Lung (tissue), 12 donors: Measurements from ENCODE around the gene TRPT1. TPM values are rescaled to one million over a fixed set of nuclear protein-coding genes. Genes with fewer than 3 reads are reported as not detected.

Experiments used
- ATAC-seq: fragments of 200-7000 bp; cut with Tn5 transposase; one replicate; pipeline ENCODE4 v1.9.1; 2020; ENCODE audit warnings: moderate number of reproducible peaks; ENCODE audit not compliant: insufficient read depth, low FRiP score
- DNase-seq, 3 donors: peaks; one replicate each; pipeline ENCODE4 v3.0.0-alpha.2; 2013 to 2017
- H3K27ac ChIP-seq, 2 donors: one replicate each; pipeline ENCODE4 v1.5.1; 2013; ENCODE audit warnings: mild to moderate bottlenecking in 2 of 2, moderate library complexity in 2 of 2, control low read depth in 1 of 2, inconsistent platforms in 1 of 2, low read depth in 1 of 2, low read length in 1 of 2
- H3K27me3 ChIP-seq, 3 donors: one replicate each; pipeline ENCODE4 v1.5.1; 2013; ENCODE audit warnings: low read length in 2 of 3; ENCODE audit not compliant: control insufficient read depth in 3 of 3, insufficient read depth in 3 of 3
- H3K36me3 ChIP-seq, 4 donors: one replicate each; pipeline ENCODE4 v1.5.1; 2013; ENCODE audit warnings: low read length in 4 of 4, mild to moderate bottlenecking in 1 of 4, moderate library complexity in 1 of 4; ENCODE audit not compliant: control insufficient read depth in 4 of 4, insufficient read depth in 4 of 4
- H3K4me1 ChIP-seq, 5 donors: one replicate each; pipeline ENCODE4 v1.5.1; 2013; ENCODE audit warnings: low read length in 5 of 5, mild to moderate bottlenecking in 2 of 5, moderate library complexity in 1 of 5; ENCODE audit not compliant: control insufficient read depth in 5 of 5, insufficient read depth in 5 of 5
- H3K4me3 ChIP-seq: one replicate; pipeline ENCODE4 v1.5.1; 2013; ENCODE audit warnings: mild to moderate bottlenecking, control low read depth, moderate library complexity
- H3K9ac ChIP-seq, 2 donors: one replicate each; pipeline ENCODE4 v1.5.1; 2013; ENCODE audit warnings: low read length in 2 of 2, control low read depth in 1 of 2; ENCODE audit not compliant: insufficient read depth in 1 of 2
- H3K9me3 ChIP-seq, 4 donors: one replicate each; pipeline ENCODE4 v1.5.1; 2013; ENCODE audit warnings: low read length in 3 of 4, mild to moderate bottlenecking in 1 of 4, moderate library complexity in 1 of 4; ENCODE audit not compliant: control insufficient read depth in 4 of 4, insufficient read depth in 3 of 4
- CTCF ChIP-seq: IDR thresholded peaks from 2 replicates; pipeline ENCODE4 v1.5.1; 2012; ENCODE audit warnings: mild to moderate bottlenecking; ENCODE audit errors: control extremely low read depth, extremely low read depth
- WGBS, 2 donors: extraction: QIAGEN DNeasy Blood & Tissue Kit; methylation state at CpG; one replicate each; pipeline ENCODE4 v1.1.7; 2013; 5-methylcytosine and 5-hydroxymethylcytosine counted together
- polyA plus RNA-seq, 2 donors: library from polyadenylated mRNA; stranded (reverse); fragments of 200-250 nt; gene quantifications; one replicate each; pipeline ENCODE4 v1.2.1, GENCODE V29; 2013
- total RNA-seq, 2 donors: library from RNA; depleted of rRNA in 1 of 2; stranded (reverse); fragments of >200 nt in 1 of 2; gene quantifications; one replicate each; pipeline ENCODE4 v1.2.1, GENCODE V29; 2014 to 2021
- donor health status: control.
- donor health status: control.
- donor health status: Bipolar disorder and iron deficiency.
- donor health status: healthy.
- donor health status: DM: yes; HTN: yes; CAD: no.

TRPT1 gene
- total and polyA plus RNA-seq, 4 donors: 18.3 to 62.5 (median 34.3) TPM

GRCh38 chr11:64202992-64203391 lies 23.0 kb downstream of the TRPT1 start:
- 93 to 94% methylated on average over 9 of the region's 9 CpGs for WGBS, 2 donors
- peaks cover 0 to 15% (median 0%) of the 10 kb centered on the region in 5 donors for H3K4me1 ChIP-seq
- H3K27me3 ChIP-seq: no peaks in the 10 kb centered on the region
- no peak overlapping the region for H3K9ac ChIP-seq
- no peak for DNase-seq
- no peak for ATAC-seq
- peaks cover 21 to 42% (median 36%) of the 10 kb centered on the region in 4 donors for H3K36me3 ChIP-seq
- no peaks in the 10 kb centered on the region for H3K9me3 ChIP-seq
- H3K4me3 ChIP-seq: no peak overlapping the region
- TF ChIP-seq CTCF: no peak
- H3K27ac ChIP-seq: no peak overlapping the region

- peaks cover 32 to 50% (median 46%) of the 10 kb centered on the region in 4 donors for H3K36me3 ChIP-seq
- no peaks in the 10 kb centered on the region for H3K9me3 ChIP-seq
- no peak overlapping the region for H3K9ac ChIP-seq
- no peak overlapping the region for H3K4me3 ChIP-seq
- ATAC-seq (no peak), DNase-seq (no peak)
- no peaks in the 10 kb centered on the region for H3K27me3 ChIP-seq
- H3K4me1 ChIP-seq: peaks cover 0 to 5% (median 0%) of the 10 kb centered on the region in 5 donors
- no peak for TF ChIP-seq CTCF
- H3K27ac ChIP-seq: no peak overlapping the region
- 82 to 91% methylated on average over 3 of the region's 3 CpGs for WGBS, 2 donors
Observed at GRCh38 chr11:64201543-64201942, 24.4 kb downstream of the TRPT1 start.

- 80 to 89% methylated on average over 2 of the region's 2 CpGs for WGBS, 2 donors
- Histone ChIP-seq H3K27ac (no peak overlapping the region), H3K4me1 (no peaks in the 10 kb centered on the region), H3K9me3 (no peaks in the 10 kb centered on the region), H3K9ac (no peak overlapping the region), H3K36me3 (peaks cover 52 to 68% (median 64%) of the 10 kb centered on the region in 4 donors), H3K4me3 (no peak overlapping the region), H3K27me3 (no peaks in the 10 kb centered on the region)
- ATAC-seq (no peak), DNase-seq (no peak)
- TF ChIP-seq CTCF: no peak
Observed at GRCh38 chr11:64198511-64198910, 27.5 kb downstream of the TRPT1 start.

- peaks cover 47 to 59% (median 57%) of the 10 kb centered on the region in 4 donors for H3K36me3 ChIP-seq
Observed at GRCh38 chr11:64196626-64197025, 29.4 kb downstream of the TRPT1 start.

More at GRCh38 chr11:64196626-64197025, 29.4 kb downstream of the TRPT1 start:
- DNase-seq (no peak), ATAC-seq (no peak)
- Histone ChIP-seq H3K9me3 (no peaks in the 10 kb centered on the region), H3K4me1 (no peaks in the 10 kb centered on the region), H3K4me3 (no peak overlapping the region), H3K27me3 (no peaks in the 10 kb centered on the region), H3K9ac (no peak overlapping the region), H3K27ac (no peak overlapping the region)
- TF ChIP-seq CTCF: no peak
- WGBS, 2 donors: 80 to 89% methylated on average over 9 of the region's 9 CpGs
